Gastrocnemius medialis (tissue), 4 donors: ENCODE data around the gene CAPZB.

ENCODE experiments used
- POLR2A ChIP-seq, 2 donors: fragments of 450-650 bp; IDR thresholded peaks; one replicate each; pipeline ENCODE4 v1.6.1; 2017; ENCODE audit warnings: antibody characterized with exemption in 2 of 2, mild to moderate bottlenecking in 2 of 2, moderate library complexity in 2 of 2
- TF ChIP-seq, protein P1 (sequence below), 5 experiments: fragments of 450-650 bp in 3 of 5; fragments of 200-600 bp in 2 of 5; sonication (generic) in 2 of 5; IDR thresholded peaks in 4 of 5; conservative IDR thresholded peaks in 1 of 5; 1 replicate in 4 of 5; 2 replicates in 1 of 5; pipeline ENCODE4 v1.5.1; 2016 to 2019; ENCODE audit warnings: antibody characterized with exemption in 5 of 5, mild to moderate bottlenecking in 3 of 5, moderate library complexity in 3 of 5

DNA sequence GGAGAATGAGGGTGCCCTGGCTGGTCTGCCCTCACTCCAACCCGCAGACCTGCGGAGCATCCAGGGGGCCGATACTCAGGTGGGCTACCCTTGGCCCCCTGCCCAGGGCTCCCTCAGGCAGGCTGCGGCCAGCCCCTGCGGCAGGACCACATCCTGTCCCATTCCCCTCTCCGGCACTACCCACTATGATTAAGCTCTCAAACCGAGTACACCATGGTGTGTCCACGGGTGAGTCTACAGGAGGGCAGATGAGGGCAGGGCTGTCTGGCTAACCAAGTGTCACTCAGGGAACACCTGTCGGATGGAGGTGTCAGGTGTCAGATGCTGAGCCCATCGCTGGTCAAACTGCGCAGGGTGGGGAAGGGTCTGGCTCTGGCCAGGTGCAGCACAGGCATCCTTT, 126.0 kb downstream of the CAPZB start:
- TF ChIP-seq, protein P1, sequence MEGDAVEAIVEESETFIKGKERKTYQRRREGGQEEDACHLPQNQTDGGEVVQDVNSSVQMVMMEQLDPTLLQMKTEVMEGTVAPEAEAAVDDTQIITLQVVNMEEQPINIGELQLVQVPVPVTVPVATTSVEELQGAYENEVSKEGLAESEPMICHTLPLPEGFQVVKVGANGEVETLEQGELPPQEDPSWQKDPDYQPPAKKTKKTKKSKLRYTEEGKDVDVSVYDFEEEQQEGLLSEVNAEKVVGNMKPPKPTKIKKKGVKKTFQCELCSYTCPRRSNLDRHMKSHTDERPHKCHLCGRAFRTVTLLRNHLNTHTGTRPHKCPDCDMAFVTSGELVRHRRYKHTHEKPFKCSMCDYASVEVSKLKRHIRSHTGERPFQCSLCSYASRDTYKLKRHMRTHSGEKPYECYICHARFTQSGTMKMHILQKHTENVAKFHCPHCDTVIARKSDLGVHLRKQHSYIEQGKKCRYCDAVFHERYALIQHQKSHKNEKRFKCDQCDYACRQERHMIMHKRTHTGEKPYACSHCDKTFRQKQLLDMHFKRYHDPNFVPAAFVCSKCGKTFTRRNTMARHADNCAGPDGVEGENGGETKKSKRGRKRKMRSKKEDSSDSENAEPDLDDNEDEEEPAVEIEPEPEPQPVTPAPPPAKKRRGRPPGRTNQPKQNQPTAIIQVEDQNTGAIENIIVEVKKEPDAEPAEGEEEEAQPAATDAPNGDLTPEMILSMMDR (IDR thresholded peaks at IDR 0.05 in 4 of 5, conservative IDR thresholded peaks at IDR 0.05 in 1 of 5), result no peak
- no peak for TF ChIP-seq POLR2A (IDR thresholded peaks at IDR 0.05)
